Choroid plexus epithelial cell (primary cell): ENCODE results near the gene ARHGEF19.
A peak's percentile ranks its signal among the peaks of the same experiment; 100 is the strongest.
"Not testable (repeated sequence)": the region's sequence is repeated elsewhere in the genome, so short reads cannot be mapped to it uniquely, and the experiment has no call there.

Source experiments
- DNase-seq: peaks from one replicate; pipeline ENCODE4 v3.0.0-alpha.2; 2010; ENCODE audit warnings: low read depth
- H3K4me3 ChIP-seq: 2 replicates; pipeline ENCODE4 v1.5.1; 2011; ENCODE audit warnings: low read depth, mild to moderate bottlenecking, control low read depth, low read length, moderate library complexity
- CTCF ChIP-seq: conservative IDR thresholded peaks from 2 replicates; pipeline ENCODE4 v1.5.1; 2011; ENCODE audit warnings: low read depth, mild to moderate bottlenecking, control low read depth, inconsistent platforms, low read length, moderate library complexity

ARHGEF19 gene

GRCh38 chr1:16173447-16174260 is 38.8 kb downstream of the ARHGEF19 start:
- DNase-seq, result peak; percentile 66
- no peak overlapping the region for H3K4me3 ChIP-seq
- TF ChIP-seq CTCF, result no peak

- TF ChIP-seq CTCF, result no peak
- peak; percentile 61 for DNase-seq
Measured at GRCh38 chr1:16172964-16173446, 39.4 kb downstream of the ARHGEF19 start.

GRCh38 chr1:16172218-16172830 is 40.1 kb downstream of the ARHGEF19 start:
- no peak overlapping the region for H3K4me3 ChIP-seq
- TF ChIP-seq CTCF, result no peak
- DNase-seq, result no peak

More at GRCh38 chr1:16172964-16173446, 39.4 kb downstream of the ARHGEF19 start:
- no peak overlapping the region for H3K4me3 ChIP-seq

GRCh38 chr1:16171314-16172151 is 40.9 kb downstream of the ARHGEF19 start:
- DNase-seq, result no peak
- no peak for TF ChIP-seq CTCF
- no peak overlapping the region for H3K4me3 ChIP-seq

- no peak for DNase-seq
- H3K4me3 ChIP-seq, result no peak overlapping the region
- TF ChIP-seq CTCF, result no peak
Measured at GRCh38 chr1:16170283-16170673, 42.2 kb downstream of the ARHGEF19 start.

- H3K4me3 ChIP-seq, result no peak overlapping the region
- DNase-seq, result no peak
- no peak for TF ChIP-seq CTCF
Measured at GRCh38 chr1:16168622-16169360, 43.7 kb downstream of the ARHGEF19 start.

GRCh38 chr1:16168144-16168495 is 44.3 kb downstream of the ARHGEF19 start:
- not testable (repeated sequence) for DNase-seq
- peak overlapping the region; percentile 62 for H3K4me3 ChIP-seq
